ENCODE measurements around the gene PPARG. TPM values are rescaled to one million over a fixed set of nuclear protein-coding genes. Genes with fewer than 3 reads are reported as not detected.

Gene PPARG
- total RNA-seq, 1 donor from 2014 or later: 37.8 TPM

- DNase-seq (ENCODE audit: low spot score) (no peak), ATAC-seq (no peak)
- intact Hi-C loops (cut with DNase I): no loop called here
Measured at GRCh38 chr3:12334786-12335185, 45.9 kb downstream of the PPARG start.

- DNase-seq (ENCODE audit: low spot score) (no peak), ATAC-seq (no peak)
- intact Hi-C loops (cut with DNase I): no loop called here
Measured at GRCh38 chr3:12335421-12335820, 46.6 kb downstream of the PPARG start.

- no peak for ATAC-seq
- no peak for DNase-seq (ENCODE audit: low spot score)
- intact Hi-C loops (cut with DNase I): no loop called here
Measured at GRCh38 chr3:12336099-12336498, 47.2 kb downstream of the PPARG start.

- intact Hi-C loops (cut with DNase I): no loop called here
- no peak for ATAC-seq
- no peak for DNase-seq (ENCODE audit: low spot score)
Measured at GRCh38 chr3:12338595-12339546, 50.0 kb downstream of the PPARG start.

- DNase-seq (ENCODE audit: low spot score): no peak
- intact Hi-C loops (cut with DNase I): no loop called here
- no peak for ATAC-seq
Measured at GRCh38 chr3:12339701-12340480, 51.0 kb downstream of the PPARG start.

- intact Hi-C loops (cut with DNase I): no loop called here
- no peak for DNase-seq (ENCODE audit: low spot score)
- ATAC-seq: no peak
Measured at GRCh38 chr3:12340506-12340905, 51.6 kb downstream of the PPARG start.

- intact Hi-C loops (cut with DNase I): no loop called here
- DNase-seq (ENCODE audit: low spot score) (no peak), ATAC-seq (no peak)
Measured at GRCh38 chr3:12342151-12342550, 53.3 kb downstream of the PPARG start.

GRCh38 chr3:12343047-12343501 lies 54.2 kb downstream of the PPARG start:
- ATAC-seq (no peak), DNase-seq (ENCODE audit: low spot score) (no peak)
- intact Hi-C loops (cut with DNase I): no loop called here

- intact Hi-C loops (cut with DNase I): no loop called here
- ATAC-seq (no peak), DNase-seq (ENCODE audit: low spot score) (no peak)
Measured at GRCh38 chr3:12345141-12345561, 56.3 kb downstream of the PPARG start.

GRCh38 chr3:12345584-12346494 lies 57.0 kb downstream of the PPARG start:
- ATAC-seq: no peak
- intact Hi-C loops (cut with DNase I): no loop called here
- no peak for DNase-seq (ENCODE audit: low spot score)

GRCh38 chr3:12347301-12347700 lies 58.4 kb downstream of the PPARG start:
- DNase-seq (ENCODE audit: low spot score): no peak
- no peak for ATAC-seq
- intact Hi-C loops (cut with DNase I): no loop called here

- intact Hi-C loops (cut with DNase I): no loop called here
- peak; percentile 69 for ATAC-seq
- no peak for DNase-seq (ENCODE audit: low spot score)
Measured at GRCh38 chr3:12349895-12350811, 61.3 kb downstream of the PPARG start.

GRCh38 chr3:12351145-12351544 lies 62.3 kb downstream of the PPARG start:
- intact Hi-C loops (cut with DNase I): no loop called here
- DNase-seq (ENCODE audit: low spot score) (no peak), ATAC-seq (peak; percentile 43)

GRCh38 chr3:12352253-12352652 lies 63.4 kb downstream of the PPARG start:
- intact Hi-C loops (cut with DNase I): no loop called here
- no peak for DNase-seq (ENCODE audit: low spot score)
- no peak for ATAC-seq

GRCh38 chr3:12352755-12353154 lies 63.9 kb downstream of the PPARG start:
- no peak for DNase-seq (ENCODE audit: low spot score)
- ATAC-seq: no peak
- intact Hi-C loops (cut with DNase I): no loop called here

GRCh38 chr3:12353796-12354525 lies 65.1 kb downstream of the PPARG start:
- intact Hi-C loops (cut with DNase I): no loop called here
- ATAC-seq (peak; percentile 86), DNase-seq (ENCODE audit: low spot score) (no peak)

- intact Hi-C loops (cut with DNase I): no loop called here
- ATAC-seq: no peak
- DNase-seq (ENCODE audit: low spot score): no peak
Measured at GRCh38 chr3:12356175-12356574, 67.3 kb downstream of the PPARG start.

All from sciatic nerve (tissue), 2 donors.